PFSK-1 (cell line): ENCODE data around the gene COL23A1.

ENCODE experiments used
- POLR2AphosphoS5 ChIP-seq: IDR thresholded peaks from 2 replicates; pipeline ENCODE4 v1.6.1; 2012; ENCODE audit warnings: low read depth, mild to moderate bottlenecking, control low read depth, low read length, moderate library complexity
- TAF1 ChIP-seq: IDR thresholded peaks from 2 replicates; pipeline ENCODE4 v1.6.1; 2012; ENCODE audit warnings: low read length, control low read depth, borderline replicate concordance; ENCODE audit not compliant: insufficient read depth
- TF ChIP-seq, protein P1 (sequence below), 2 experiments: IDR thresholded peaks; 2 replicates each; pipeline versions ENCODE4 v1.6.1 to v1.8.0; 2011 to 2012; ENCODE audit warnings: low read depth in 2 of 2, low read length in 2 of 2, control low read depth in 1 of 2, inconsistent platforms in 1 of 2, mild to moderate bottlenecking in 1 of 2, moderate library complexity in 1 of 2; ENCODE audit not compliant: insufficient read depth in 1 of 2

DNA sequence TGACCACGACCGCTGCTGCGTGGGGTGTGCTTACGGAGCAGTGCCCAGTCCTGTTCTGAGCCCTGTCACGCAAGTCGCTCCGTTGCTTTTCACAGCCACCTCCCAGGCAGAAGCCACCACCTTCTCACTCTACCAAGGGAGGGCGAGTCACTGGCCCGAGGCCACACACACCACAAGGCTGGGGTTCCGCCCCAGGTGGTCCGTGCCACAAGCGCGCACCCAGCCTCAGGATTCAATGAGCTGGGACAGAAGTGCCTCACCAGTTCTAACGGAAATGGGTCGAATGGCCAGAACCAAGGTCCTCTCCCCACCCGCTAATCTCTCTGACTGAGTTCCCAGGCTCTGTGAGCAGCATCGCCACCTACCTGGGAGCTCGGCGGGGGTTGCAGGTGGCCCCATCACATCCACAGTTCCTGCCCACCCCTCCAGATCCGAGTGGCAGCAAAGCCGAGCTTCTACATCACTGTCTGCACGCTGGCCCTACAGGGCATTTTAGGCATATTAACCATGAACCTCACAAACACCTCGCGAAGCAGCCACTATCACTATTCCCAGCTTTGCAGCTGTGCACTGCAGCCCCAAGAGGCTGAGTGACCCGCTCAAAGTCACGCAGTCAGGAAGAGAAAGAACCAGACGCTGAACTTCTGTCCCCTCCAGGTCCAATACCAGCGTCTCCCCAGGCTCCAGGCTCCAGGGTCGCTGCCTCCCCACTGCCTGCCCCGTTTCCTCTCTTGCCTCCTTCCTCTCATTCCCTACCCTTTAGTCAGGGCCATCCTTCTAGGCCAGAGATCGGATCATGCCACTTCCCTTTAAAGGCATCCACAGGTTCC is 265.5 kb downstream of the COL23A1 start:
- TF ChIP-seq POLR2AphosphoS5 (no peak), TAF1 (no peak)
- TF ChIP-seq, protein P1, sequence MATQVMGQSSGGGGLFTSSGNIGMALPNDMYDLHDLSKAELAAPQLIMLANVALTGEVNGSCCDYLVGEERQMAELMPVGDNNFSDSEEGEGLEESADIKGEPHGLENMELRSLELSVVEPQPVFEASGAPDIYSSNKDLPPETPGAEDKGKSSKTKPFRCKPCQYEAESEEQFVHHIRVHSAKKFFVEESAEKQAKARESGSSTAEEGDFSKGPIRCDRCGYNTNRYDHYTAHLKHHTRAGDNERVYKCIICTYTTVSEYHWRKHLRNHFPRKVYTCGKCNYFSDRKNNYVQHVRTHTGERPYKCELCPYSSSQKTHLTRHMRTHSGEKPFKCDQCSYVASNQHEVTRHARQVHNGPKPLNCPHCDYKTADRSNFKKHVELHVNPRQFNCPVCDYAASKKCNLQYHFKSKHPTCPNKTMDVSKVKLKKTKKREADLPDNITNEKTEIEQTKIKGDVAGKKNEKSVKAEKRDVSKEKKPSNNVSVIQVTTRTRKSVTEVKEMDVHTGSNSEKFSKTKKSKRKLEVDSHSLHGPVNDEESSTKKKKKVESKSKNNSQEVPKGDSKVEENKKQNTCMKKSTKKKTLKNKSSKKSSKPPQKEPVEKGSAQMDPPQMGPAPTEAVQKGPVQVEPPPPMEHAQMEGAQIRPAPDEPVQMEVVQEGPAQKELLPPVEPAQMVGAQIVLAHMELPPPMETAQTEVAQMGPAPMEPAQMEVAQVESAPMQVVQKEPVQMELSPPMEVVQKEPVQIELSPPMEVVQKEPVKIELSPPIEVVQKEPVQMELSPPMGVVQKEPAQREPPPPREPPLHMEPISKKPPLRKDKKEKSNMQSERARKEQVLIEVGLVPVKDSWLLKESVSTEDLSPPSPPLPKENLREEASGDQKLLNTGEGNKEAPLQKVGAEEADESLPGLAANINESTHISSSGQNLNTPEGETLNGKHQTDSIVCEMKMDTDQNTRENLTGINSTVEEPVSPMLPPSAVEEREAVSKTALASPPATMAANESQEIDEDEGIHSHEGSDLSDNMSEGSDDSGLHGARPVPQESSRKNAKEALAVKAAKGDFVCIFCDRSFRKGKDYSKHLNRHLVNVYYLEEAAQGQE (IDR thresholded peaks at IDR 0.05; ENCODE audit: insufficient read depth in 1 of 2, low read depth in 2 of 2, low read length in 2 of 2) = no peak
